Neural progenitor cell (in vitro differentiated cells): ENCODE data around the gene IFT122. TPM values are rescaled to one million over a fixed set of nuclear protein-coding genes. Genes with fewer than 3 reads are reported as not detected.

Experiments used
- DNase-seq: peaks from one replicate; pipeline ENCODE4 v3.0.0-alpha.2; 2016; ENCODE audit warnings: low spot score
- H2AFZ ChIP-seq: fragments of 200-600 bp; sonication (generic); replicated peaks from 2 replicates; pipeline ENCODE4 v1.6.1; 2016; ENCODE audit warnings: antibody characterized with exemption
- H3F3A ChIP-seq: fragments of 200-600 bp; sonication (generic); 2 replicates; pipeline ENCODE4 v1.6.1; 2016; ENCODE audit warnings: antibody characterized with exemption, low read depth
- H3K27ac ChIP-seq: fragments of 200-600 bp; sonication (generic); 2 replicates; pipeline ENCODE4 v1.5.1; 2016; ENCODE audit warnings: mild to moderate bottlenecking
- H3K27me3 ChIP-seq: fragments of 200-600 bp; sonication (generic); 2 replicates; pipeline ENCODE4 v1.6.1; 2016; ENCODE audit warnings: mild to moderate bottlenecking, moderate library complexity
- H3K36me3 ChIP-seq: fragments of 200-600 bp; sonication (generic); 2 replicates; pipeline ENCODE4 v1.5.1; 2016
- H3K4me1 ChIP-seq: fragments of 200-600 bp; sonication (generic); 2 replicates; pipeline ENCODE4 v1.6.1; 2016; ENCODE audit warnings: mixed run types
- H3K4me2 ChIP-seq: fragments of 200-600 bp; sonication (generic); 2 replicates; pipeline ENCODE4 v1.6.1; 2016
- H3K4me3 ChIP-seq: fragments of 200-600 bp; sonication (generic); 2 replicates; pipeline ENCODE4 v1.5.1; 2016
- H3K79me2 ChIP-seq: fragments of 200-600 bp; sonication (generic); 2 replicates; pipeline ENCODE4 v1.6.1; 2016; ENCODE audit warnings: low read depth
- H3K9ac ChIP-seq: fragments of 200-600 bp; sonication (generic); 2 replicates; pipeline ENCODE4 v1.6.1; 2016
- H3K9me3 ChIP-seq: fragments of 200-600 bp; sonication (generic); 2 replicates; pipeline ENCODE4 v1.5.1; 2016; ENCODE audit warnings: low read depth
- H4K20me1 ChIP-seq: fragments of 200-600 bp; sonication (generic); 2 replicates; pipeline ENCODE4 v1.6.1; 2016; ENCODE audit warnings: low read depth
- H3K27ac Mint-ChIP-seq: 3 replicates; pipeline ENCODE4 v1.8.0; 2021; ENCODE audit warnings: mixed read lengths
- H3K27me3 Mint-ChIP-seq: 2 replicates; pipeline ENCODE4 v1.8.0; 2022; ENCODE audit warnings: low read depth, mild to moderate bottlenecking, inconsistent platforms, moderate library complexity, mixed read lengths; ENCODE audit not compliant: insufficient read depth
- H3K36me3 Mint-ChIP-seq: 3 replicates; pipeline ENCODE4 v1.8.0; 2021; ENCODE audit warnings: mixed read lengths
- H3K4me1 Mint-ChIP-seq: 3 replicates; pipeline ENCODE4 v1.8.0; 2021; ENCODE audit warnings: mixed read lengths
- H3K4me3 Mint-ChIP-seq: 3 replicates; pipeline ENCODE4 v1.8.0; 2021; ENCODE audit warnings: mild to moderate bottlenecking, moderate library complexity, mixed read lengths
- H3K9me3 Mint-ChIP-seq: 3 replicates; pipeline ENCODE4 v1.8.0; 2020; ENCODE audit warnings: mixed read lengths
- CTCF ChIP-seq: fragments of 200-600 bp; sonication (generic); IDR thresholded peaks from 2 replicates; pipeline ENCODE4 v1.5.1; 2017; ENCODE audit warnings: antibody characterized with exemption, mild to moderate bottlenecking
- EZH2 ChIP-seq: fragments of 200-600 bp; sonication (generic); IDR thresholded peaks from 2 replicates; pipeline ENCODE4 v1.6.1; 2017; ENCODE audit warnings: antibody characterized with exemption, mild to moderate bottlenecking, moderate library complexity
- EZH2phosphoT487 ChIP-seq: fragments of 200-600 bp; sonication (generic); IDR thresholded peaks from 2 replicates; pipeline ENCODE4 v1.6.1; 2017; ENCODE audit warnings: antibody characterized with exemption
- total RNA-seq: library from RNA; depleted of rRNA; stranded (reverse); fragments of >200 nt; gene quantifications from 2 replicates; pipeline ENCODE4 v1.2.3, GENCODE V29; 2015; ENCODE audit warnings: low replicate concordance

IFT122 gene
- total RNA-seq, 1 donor from 2014 or later = 48.0 TPM

- DNase-seq = no peak
- Histone ChIP-seq H3K36me3 (no peaks in the 10 kb centered on the region), H3K4me2 (no peak overlapping the region), H3K79me2 (peaks cover 33% of the 10 kb centered on the region), H3K27ac (no peak overlapping the region), H3K27me3 (no peaks in the 10 kb centered on the region), H3K4me1 (peaks cover 36% of the 10 kb centered on the region), H3K9ac (no peak overlapping the region), H3K4me3 (no peak overlapping the region), H3K9me3 (no peaks in the 10 kb centered on the region), H2AFZ (no peak overlapping the region), H4K20me1 (no peaks in the 10 kb centered on the region), H3F3A (peaks cover 19% of the 10 kb centered on the region)
- Mint-ChIP-seq H3K4me1 (peaks cover 37% of the 10 kb centered on the region), H3K27me3 (peaks cover 7% of the 10 kb centered on the region), H3K36me3 (peaks cover 6% of the 10 kb centered on the region), H3K4me3 (no peak overlapping the region), H3K27ac (no peak overlapping the region), H3K9me3 (no peaks in the 10 kb centered on the region)
- TF ChIP-seq CTCF (no peak), EZH2phosphoT487 (no peak), EZH2 (no peak)
Observed at GRCh38 chr3:129442947-129443346, 2.9 kb downstream of the IFT122 start.

DNA sequence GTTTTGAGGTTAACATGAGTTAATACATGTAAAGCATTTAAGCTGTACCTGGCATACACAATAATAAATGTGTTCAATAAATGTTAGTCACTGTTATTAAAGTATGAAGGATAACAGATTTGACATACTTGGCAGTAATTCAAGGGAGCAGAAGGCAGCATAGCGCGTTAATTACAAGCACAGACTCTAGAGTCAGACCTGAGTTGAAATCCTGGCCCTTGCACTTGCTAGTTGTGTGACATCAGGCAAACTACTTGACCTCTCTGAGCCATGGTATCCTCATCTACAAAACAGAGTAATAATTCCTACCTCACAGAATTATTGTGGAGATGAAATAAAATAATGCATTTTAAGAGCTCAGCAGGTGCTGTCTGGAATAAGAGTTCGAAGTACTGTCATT is 5.4 kb downstream of the IFT122 start:
- H3K36me3 Mint-ChIP-seq = peaks cover 7% of the 10 kb centered on the region
- no peak overlapping the region for H3K27ac Mint-ChIP-seq

GRCh38 chr3:129446926-129447325 is 6.9 kb downstream of the IFT122 start:
- H3K4me3 Mint-ChIP-seq = no peak overlapping the region
- no peak overlapping the region for H3K27ac ChIP-seq

More for the DNA sequence above, 5.4 kb downstream of the IFT122 start:
- Histone ChIP-seq H3K4me1 (peaks cover 51% of the 10 kb centered on the region), H3K27ac (no peak overlapping the region), H3K9ac (no peak overlapping the region), H4K20me1 (no peaks in the 10 kb centered on the region), H3K4me2 (no peak overlapping the region), H3K27me3 (no peaks in the 10 kb centered on the region), H3K9me3 (no peaks in the 10 kb centered on the region), H3F3A (peaks cover 30% of the 10 kb centered on the region), H3K79me2 (peaks cover 17% of the 10 kb centered on the region), H3K36me3 (no peaks in the 10 kb centered on the region), H2AFZ (no peak overlapping the region), H3K4me3 (no peak overlapping the region)
- DNase-seq = no peak
- no peak overlapping the region for H3K4me3 Mint-ChIP-seq
- TF ChIP-seq EZH2 (no peak), EZH2phosphoT487 (no peak), CTCF (no peak)
- peaks cover 2% of the 10 kb centered on the region for H3K27me3 Mint-ChIP-seq
- H3K4me1 Mint-ChIP-seq = peaks cover 51% of the 10 kb centered on the region
- no peaks in the 10 kb centered on the region for H3K9me3 Mint-ChIP-seq

More at GRCh38 chr3:129446926-129447325, 6.9 kb downstream of the IFT122 start:
- Mint-ChIP-seq H3K9me3 (no peaks in the 10 kb centered on the region), H3K4me1 (peaks cover 39% of the 10 kb centered on the region), H3K36me3 (peaks cover 11% of the 10 kb centered on the region), H3K27ac (no peak overlapping the region), H3K27me3 (no peaks in the 10 kb centered on the region)
- Histone ChIP-seq H4K20me1 (no peaks in the 10 kb centered on the region), H3K27me3 (no peaks in the 10 kb centered on the region), H2AFZ (no peak overlapping the region), H3F3A (peaks cover 24% of the 10 kb centered on the region), H3K4me3 (no peak overlapping the region), H3K79me2 (peaks cover 4% of the 10 kb centered on the region), H3K36me3 (no peaks in the 10 kb centered on the region), H3K9ac (no peak overlapping the region), H3K4me2 (no peak overlapping the region), H3K9me3 (no peaks in the 10 kb centered on the region), H3K4me1 (peaks cover 40% of the 10 kb centered on the region)
- DNase-seq = no peak
- TF ChIP-seq EZH2 = no peak
- TF ChIP-seq EZH2phosphoT487 = no peak
- TF ChIP-seq CTCF = no peak
